Motor neuron (in vitro differentiated cells): ENCODE measurements around the gene OR6N1. TPM values are rescaled to one million over a fixed set of nuclear protein-coding genes. Genes with fewer than 3 reads are reported as not detected.

Experiments
- ATAC-seq, 8 experiments: fragments of 200-7000 bp; cut with Tn5 transposase; replicated peaks in 6 of 8; 2 replicates each; pipeline ENCODE4 v1.8.0; 2021; ENCODE audit warnings: mild to moderate bottlenecking in 8 of 8, moderate library complexity in 8 of 8
- H3K27ac ChIP-seq, 2 donors: fragments of 250-450 bp; sonication (Bioruptor Pico); 2 replicates each; pipeline ENCODE4 v1.9.0; 2021; ENCODE audit warnings: antibody characterized with exemption in 2 of 2, mild to moderate bottlenecking in 2 of 2, moderate library complexity in 1 of 2
- H3K4me1 ChIP-seq, 2 donors: fragments of 250-450 bp; sonication (Bioruptor Pico); replicated peaks in 1 of 2; 2 replicates each; pipeline ENCODE4 v1.6.1; 2021; ENCODE audit warnings: antibody characterized with exemption in 2 of 2, mild to moderate bottlenecking in 2 of 2, moderate library complexity in 1 of 2
- H3K4me3 ChIP-seq, 5 donors: fragments of 250-450 bp; sonication (Bioruptor Pico); 2 replicates each; pipeline ENCODE4 v1.9.0; 2021; ENCODE audit warnings: antibody characterized with exemption in 5 of 5, mild to moderate bottlenecking in 5 of 5, moderate library complexity in 4 of 5
- WGBS, 10 experiments: fragments of 450-650 bp; shearing (Covaris generic); methylation state at CpG; one replicate each; pipeline ENCODE4 v1.0.0; 2022; 5-methylcytosine and 5-hydroxymethylcytosine counted together
- in situ Hi-C, 9 experiments: fragments of 400-800 bp; cut with MboI; loops; one replicate each; pipeline ENCODE4 v1.15.0; 2021; ENCODE audit warnings: low sequenced_read_pairs in 9 of 9, low pct_unique_long_range_greater_than_20kb in 2 of 9; ENCODE audit not compliant: unreplicated experiment in 9 of 9
- total RNA-seq, 8 experiments: library from RNA; unstranded; fragments of 300-600 nt; gene quantifications; 2 replicates each; pipeline versions ENCODE4 v1.2.3 to v1.2.4, GENCODE V29; 2022

OR6N1 gene
- total RNA-seq, 8 experiments from 2014 or later: 0.05 to 0.81 (median 0.17) TPM; not detected in 3

DNA sequence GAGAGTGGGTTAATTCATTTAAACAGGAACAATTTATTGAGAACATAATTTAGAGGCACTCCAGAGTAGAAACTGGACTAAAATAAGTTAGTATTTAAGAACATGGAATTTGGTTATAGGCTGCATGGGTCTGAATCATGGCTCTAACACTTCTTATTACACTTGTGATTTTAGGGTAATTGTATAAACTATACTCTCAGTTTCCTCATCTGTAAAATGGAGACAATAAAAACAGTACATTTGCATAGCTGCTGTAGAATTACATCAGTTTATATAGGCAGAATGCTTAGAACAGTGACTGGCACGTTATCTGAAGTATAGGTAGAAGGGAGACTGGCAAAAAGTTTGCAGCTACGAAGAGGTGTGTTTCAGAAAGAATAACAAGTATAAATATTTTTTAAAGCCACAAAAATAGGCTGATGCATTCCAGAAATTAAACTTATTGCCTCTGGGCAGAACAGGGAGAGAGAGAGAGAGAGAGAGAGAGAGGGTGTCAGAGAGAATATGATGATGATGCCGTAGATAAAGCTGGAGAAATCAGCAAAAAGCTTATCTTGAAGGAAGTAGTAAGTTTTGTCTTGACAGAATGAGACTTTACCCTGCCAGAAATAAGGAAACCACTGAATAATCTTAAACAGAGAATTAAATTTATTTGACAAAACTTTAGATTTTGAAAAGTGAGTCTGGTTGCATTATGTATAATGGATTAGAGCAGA lies 43.3 kb downstream of the OR6N1 start:
- Histone ChIP-seq H3K4me1 (no peaks in the 10 kb centered on the region), H3K27ac (no peak overlapping the region), H3K4me3 (no peak overlapping the region)
- ATAC-seq: no peak
- WGBS, 10 experiments: 0 to 94% (median 74%) methylated on average over 1 to 3 of the region's 3 CpGs; no CpG with 5 or more reads in 1 of the 10 experiments
- in situ Hi-C loops: no loop called here

DNA sequence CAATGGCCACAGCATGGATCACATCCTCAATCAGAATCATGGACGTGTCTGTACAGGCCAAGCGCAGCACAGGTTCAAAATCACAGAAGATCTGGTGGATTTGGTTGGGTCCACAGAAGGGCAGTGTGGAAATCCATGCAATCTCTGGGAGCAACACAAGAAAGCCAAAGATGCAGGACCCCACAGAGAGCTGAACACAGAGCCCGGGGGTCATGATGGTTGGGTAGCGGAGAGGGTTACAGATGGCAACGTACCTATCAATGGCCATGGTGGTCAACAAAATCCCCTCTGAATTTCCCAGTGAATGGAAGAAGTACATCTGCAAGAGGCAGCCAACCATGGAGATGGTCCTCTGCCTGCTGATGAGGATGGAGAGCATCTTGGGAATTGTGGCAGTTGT lies 47.6 kb downstream of the OR6N1 start:
- ATAC-seq: no peak
- H3K4me3 ChIP-seq: no peak overlapping the region
- in situ Hi-C loops: no loop called here
- no peak overlapping the region for H3K27ac ChIP-seq
- WGBS, 10 experiments: 0 to 92% (median 86%) methylated on average over 1 to 5 of the region's 5 CpGs; no CpG with 5 or more reads in 1 of the 10 experiments
- H3K4me1 ChIP-seq: no peaks in the 10 kb centered on the region

DNA sequence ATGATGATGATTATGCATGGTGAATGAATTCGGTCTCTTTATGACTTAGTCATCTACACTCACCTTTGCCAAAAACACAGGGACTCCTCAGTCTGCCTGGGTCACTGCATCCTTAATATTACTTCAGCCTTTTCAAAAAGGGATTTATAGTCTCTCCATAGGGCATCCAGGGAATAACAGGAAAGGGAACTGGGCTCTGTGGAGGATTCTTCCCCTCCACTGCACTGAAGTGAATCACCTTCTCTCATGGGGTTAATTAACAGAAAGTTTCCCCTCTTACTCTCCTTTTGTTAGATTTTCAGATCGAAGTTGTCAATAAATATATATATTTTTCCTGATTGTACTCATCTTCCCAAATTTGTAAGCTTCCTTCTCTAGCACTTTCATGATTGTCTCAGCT lies 51.4 kb downstream of the OR6N1 start, which contains the start of gene OR6K3:
Gene OR6K3 (minus strand): TSS at position 101 of the 400 bp plus-strand sequence. CDS start 2,605 bp downstream, outside the sequence.
- in situ Hi-C loops: no loop called here
- Histone ChIP-seq H3K27ac (no peak within 1 kb of the TSS), H3K4me3 (no peak within 1 kb of the TSS), H3K4me1 (no peaks in the 10 kb centered on the region)
- ATAC-seq: no peak
- 0 to 100% (median 52%) methylated on average over 1 to 2 of the region's 2 CpGs for WGBS, 10 experiments

DNA sequence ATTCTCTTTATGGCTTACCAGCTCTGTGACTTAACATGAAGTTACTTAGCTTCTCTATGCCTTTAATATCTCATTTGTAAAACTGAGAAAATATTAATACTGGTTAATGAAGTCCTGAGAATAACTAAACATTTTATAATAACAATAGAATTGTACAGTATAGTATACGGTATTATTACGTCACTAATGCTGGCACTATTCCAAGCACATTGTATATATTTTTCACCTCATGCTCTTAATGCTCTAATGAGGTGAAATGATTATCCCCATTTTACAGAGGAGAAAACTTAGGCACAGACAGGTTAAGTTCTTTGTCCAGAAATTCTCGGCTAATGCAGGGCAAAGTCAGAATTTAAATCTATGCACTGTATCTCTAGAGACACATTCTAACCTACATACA lies 52.3 kb downstream of the OR6N1 start:
- in situ Hi-C loops: no loop called here
- WGBS, 10 experiments: 10 to 89% (median 65%) methylated on average over 2 to 3 of the region's 3 CpGs; no CpG with 5 or more reads in 2 of the 10 experiments
- H3K4me1 ChIP-seq: no peaks in the 10 kb centered on the region
- H3K27ac ChIP-seq: no peak overlapping the region
- no peak overlapping the region for H3K4me3 ChIP-seq
- ATAC-seq: no peak

DNA sequence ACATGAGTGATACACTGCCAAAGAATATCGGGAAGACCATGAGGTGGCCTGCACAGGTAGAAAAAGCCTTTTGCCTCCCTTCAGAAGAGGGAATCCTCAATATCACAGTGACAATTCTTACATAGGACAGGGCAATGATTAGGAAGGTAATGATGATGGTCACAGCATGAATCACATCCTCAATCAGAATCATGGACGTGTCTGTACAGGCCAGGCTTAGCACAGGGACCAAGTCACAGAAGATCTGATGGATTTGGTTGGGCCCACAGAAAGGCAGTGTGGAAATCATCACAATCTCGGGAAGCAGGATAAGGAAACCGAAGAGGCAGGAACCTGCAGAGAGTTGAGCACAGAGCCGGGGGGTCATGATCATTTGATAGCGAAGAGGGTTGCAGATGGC lies 54.7 kb downstream of the OR6N1 start:
- Histone ChIP-seq H3K27ac (no peak overlapping the region), H3K4me3 (no peak overlapping the region), H3K4me1 (no peaks in the 10 kb centered on the region)
- no peak for ATAC-seq
- WGBS, 10 experiments: 0 to 86% (median 66%) methylated on average over 1 to 6 of the region's 6 CpGs
- in situ Hi-C loops: no loop called here

DNA sequence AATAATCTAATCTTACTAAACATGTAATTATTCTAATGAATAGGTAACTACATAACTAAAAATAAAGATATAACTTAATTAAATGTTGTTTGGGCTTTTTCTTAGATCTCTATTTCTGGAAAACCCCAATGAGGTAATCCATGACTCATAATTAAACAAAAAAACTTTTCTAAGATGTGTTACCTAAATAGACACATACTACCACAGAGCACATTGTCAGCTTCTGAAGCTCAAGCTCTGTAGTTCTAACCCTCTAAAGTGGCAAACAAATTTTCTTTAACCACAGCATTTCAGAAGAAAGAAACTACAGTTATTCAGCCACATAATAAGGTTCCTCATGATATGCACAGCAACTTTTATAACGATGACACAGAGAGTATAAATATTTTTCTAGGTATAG lies 55.7 kb downstream of the OR6N1 start:
- Histone ChIP-seq H3K27ac (no peak overlapping the region), H3K4me1 (no peaks in the 10 kb centered on the region), H3K4me3 (no peak overlapping the region)
- WGBS, 10 experiments: 14 to 100% (median 71%) methylated on average over 1 of the region's 1 CpG; no CpG with 5 or more reads in 3 of the 10 experiments
- ATAC-seq: no peak
- in situ Hi-C loops: no loop called here

DNA sequence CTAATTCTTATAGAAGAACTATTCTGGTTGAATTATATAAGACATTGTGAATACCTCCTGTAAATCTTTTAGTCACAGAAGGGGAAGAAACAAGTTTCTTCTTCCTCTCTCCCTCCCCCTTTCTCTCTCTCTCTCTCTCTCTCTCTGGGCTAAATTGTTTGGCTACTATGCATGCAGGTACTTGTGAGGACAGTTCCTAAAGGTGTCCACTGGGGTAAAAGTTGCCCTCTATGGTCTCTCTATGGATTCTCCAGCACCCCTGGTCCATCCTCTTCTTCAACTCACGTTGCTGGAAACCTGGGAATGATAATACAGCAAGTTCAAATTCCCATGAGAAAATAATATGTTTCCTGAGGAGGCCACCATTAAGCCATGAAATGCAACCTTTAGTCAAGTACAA lies 57.2 kb downstream of the OR6N1 start:
- in situ Hi-C loops: no loop called here
- ATAC-seq: no peak
- Histone ChIP-seq H3K4me3 (no peak overlapping the region), H3K4me1 (no peaks in the 10 kb centered on the region), H3K27ac (no peak overlapping the region)
- WGBS, 10 experiments: 0 to 60% (median 15%) methylated on average over 1 of the region's 1 CpG; no CpG with 5 or more reads in 2 of the 10 experiments

Other genes with a start within 250 kb of the OR6N1 start
- under 1 TPM in 5 of 8 experiments, not detected in 3; 0.09 to 0.81 (median 0.21) TPM for gene OR6Y1, start 217.8 kb downstream of the OR6N1 start, total RNA-seq
- 1 to 10 TPM in 1 of 8 experiments, under 1 TPM in 3, not detected in 4; 0.08 to 1.0 (median 0.45) TPM for gene OR6P1, start 201.6 kb downstream of the OR6N1 start, total RNA-seq
- under 1 TPM in 3 of 8 experiments, not detected in 5; 0.21 to 1.00 (median 0.49) TPM for gene OR10X1, start 192.3 kb downstream of the OR6N1 start, total RNA-seq
- gene OR10Z1, start 166.9 kb downstream of the OR6N1 start, total RNA-seq: 1 to 10 TPM in 1 of 8 experiments, under 1 TPM in 4, not detected in 3; 0.10 to 1.1 (median 0.23) TPM
- 1 to 10 TPM in 1 of 8 experiments, under 1 TPM in 4, not detected in 3; 0.17 to 1.1 (median 0.46) TPM for gene SPTA1, start 85.5 kb downstream of the OR6N1 start, total RNA-seq
- under 1 TPM in 1 of 8 experiments, not detected in 7; 0.62 TPM for gene OR6K2, start 71.5 kb downstream of the OR6N1 start, total RNA-seq
- gene OR6K3, start 51.5 kb downstream of the OR6N1 start, total RNA-seq: under 1 TPM in 3 of 8 experiments, not detected in 5; 0.32 to 0.81 (median 0.54) TPM
- gene OR6K6, start 17.5 kb downstream of the OR6N1 start, total RNA-seq: 1 to 10 TPM in 1 of 8 experiments, not detected in 7; 1.0 TPM
- gene OR6N2, start 9.0 kb upstream of the OR6N1 start, total RNA-seq: under 1 TPM in 6 of 8 experiments, not detected in 2; 0.05 to 0.90 (median 0.15) TPM
- gene MNDA, start 59.2 kb upstream of the OR6N1 start, total RNA-seq: under 1 TPM in 1 of 8 experiments, not detected in 7; 0.22 TPM
- 1 to 10 TPM in 1 of 8 experiments, under 1 TPM in 3, not detected in 4; 0.40 to 3.5 (median 0.64) TPM for gene PYHIN1, start 159.4 kb upstream of the OR6N1 start, total RNA-seq
- gene IFI16, start 237.7 kb upstream of the OR6N1 start, total RNA-seq: 100 to 1,000 TPM in 3 of 8 experiments, 10 to 100 TPM in 5; 16.1 to 179 (median 40.5) TPM